ENCODE results near the gene TEX14. TPM values are rescaled to one million over a fixed set of nuclear protein-coding genes. Genes with fewer than 3 reads are reported as not detected.
"Not testable (repeated sequence)": the region's sequence is repeated elsewhere in the genome, so short reads cannot be mapped to it uniquely, and the experiment has no call there.

Gene TEX14
- polyA plus RNA-seq, 3 donors, result 0.44 to 0.73 (median 0.70) TPM

GRCh38 chr17:58694302-58694701 lies 2.5 kb upstream of the TEX14 start:
- no peak for DNase-seq (ENCODE audit: extremely low read depth in 1 of 11, low read depth in 9 of 11, low spot score in 4 of 11)

- DNase-seq (ENCODE audit: extremely low read depth in 1 of 11, low read depth in 9 of 11, low spot score in 4 of 11), result no peak
Observed at GRCh38 chr17:58693751-58694150, 1.9 kb upstream of the TEX14 start.

GRCh38 chr17:58693208-58693607 lies 1.4 kb upstream of the TEX14 start:
- no peak for DNase-seq (ENCODE audit: extremely low read depth in 1 of 11, low read depth in 9 of 11, low spot score in 4 of 11)

GRCh38 chr17:58692239-58693055 lies 602 bp upstream of the TEX14 start, which contains the start of gene RAD51C:
TSS of gene RAD51C (plus strand) at chr17:58692602. CDS start at chr17:58692644, 42 bp downstream.
- DNase-seq (ENCODE audit: extremely low read depth in 1 of 11, low read depth in 9 of 11, low spot score in 4 of 11), result peak; percentile 56 to 82 (median 76)

- DNase-seq (ENCODE audit: extremely low read depth in 1 of 11, low read depth in 9 of 11, low spot score in 4 of 11), result not testable (repeated sequence)
Observed at GRCh38 chr17:58690033-58690432, 1.8 kb downstream of the TEX14 start.

- DNase-seq (ENCODE audit: extremely low read depth in 1 of 11, low read depth in 9 of 11, low spot score in 4 of 11), result no peak
Observed at GRCh38 chr17:58688521-58688920, 3.3 kb downstream of the TEX14 start.

- DNase-seq (ENCODE audit: extremely low read depth in 1 of 11, low read depth in 9 of 11, low spot score in 4 of 11), result no peak
Observed at GRCh38 chr17:58686980-58687379, 4.9 kb downstream of the TEX14 start.

- DNase-seq (ENCODE audit: extremely low read depth in 1 of 11, low read depth in 9 of 11, low spot score in 4 of 11), result not testable (repeated sequence)
Observed at GRCh38 chr17:58684462-58684861, 7.4 kb downstream of the TEX14 start.

- no peak for DNase-seq (ENCODE audit: extremely low read depth in 1 of 11, low read depth in 9 of 11, low spot score in 4 of 11)
Observed at GRCh38 chr17:58684003-58684402, 7.8 kb downstream of the TEX14 start.

- no peak for DNase-seq (ENCODE audit: extremely low read depth in 1 of 11, low read depth in 9 of 11, low spot score in 4 of 11)
Observed at GRCh38 chr17:58680038-58680369, 11.8 kb downstream of the TEX14 start.

GRCh38 chr17:58679263-58680037 lies 12.4 kb downstream of the TEX14 start:
- DNase-seq (ENCODE audit: extremely low read depth in 1 of 11, low read depth in 9 of 11, low spot score in 4 of 11), result no peak

GRCh38 chr17:58678287-58678686 lies 13.6 kb downstream of the TEX14 start:
- not testable (repeated sequence) for DNase-seq (ENCODE audit: extremely low read depth in 1 of 11, low read depth in 9 of 11, low spot score in 4 of 11)

- no peak for DNase-seq (ENCODE audit: extremely low read depth in 1 of 11, low read depth in 9 of 11, low spot score in 4 of 11)
Observed at GRCh38 chr17:58677194-58677880, 14.5 kb downstream of the TEX14 start.

GRCh38 chr17:58671969-58672368 lies 19.9 kb downstream of the TEX14 start:
- no peak for DNase-seq (ENCODE audit: extremely low read depth in 1 of 11, low read depth in 9 of 11, low spot score in 4 of 11)

GRCh38 chr17:58669853-58670252 lies 22.0 kb downstream of the TEX14 start:
- no peak for DNase-seq (ENCODE audit: extremely low read depth in 1 of 11, low read depth in 9 of 11, low spot score in 4 of 11)

- no peak for DNase-seq (ENCODE audit: extremely low read depth in 1 of 11, low read depth in 9 of 11, low spot score in 4 of 11)
Observed at GRCh38 chr17:58668598-58668935, 23.3 kb downstream of the TEX14 start.

- DNase-seq (ENCODE audit: extremely low read depth in 1 of 11, low read depth in 9 of 11, low spot score in 4 of 11), result no peak
Observed at GRCh38 chr17:58667934-58668597, 23.8 kb downstream of the TEX14 start.

GRCh38 chr17:58666858-58667267 lies 25.0 kb downstream of the TEX14 start:
- DNase-seq (ENCODE audit: extremely low read depth in 1 of 11, low read depth in 9 of 11, low spot score in 4 of 11), result peak in 6 of 11 donors; percentile 21 to 33 (median 25)
